Neutrophil (primary cell): ENCODE data around the gene IQCN.

Experiments used
- H3K27ac ChIP-seq: fragments of 200-600 bp; sonication (generic); 2 replicates; pipeline ENCODE4 v1.5.1; 2016; ENCODE audit warnings: mild to moderate bottlenecking, moderate library complexity
- H3K27me3 ChIP-seq: fragments of 200-600 bp; sonication (generic); 2 replicates; pipeline ENCODE4 v1.6.0; 2016; ENCODE audit warnings: mild to moderate bottlenecking
- H3K36me3 ChIP-seq: fragments of 200-600 bp; sonication (generic); 2 replicates; pipeline ENCODE4 v1.5.1; 2017
- H3K4me1 ChIP-seq, 2 experiments: fragments of 200-600 bp in 1 of 2; sonication (generic) in 1 of 2; 1 replicate in 1 of 2; 2 replicates in 1 of 2; pipeline versions ENCODE4 v1.5.1 to v1.6.1; 2013 to 2016; ENCODE audit warnings: low read depth in 1 of 2, low read length in 1 of 2, mild to moderate bottlenecking in 1 of 2, moderate library complexity in 1 of 2; ENCODE audit not compliant: control insufficient read depth in 1 of 2, insufficient read depth in 1 of 2
- H3K4me3 ChIP-seq, 2 experiments: fragments of 200-600 bp in 1 of 2; sonication (generic) in 1 of 2; 1 replicate in 1 of 2; 2 replicates in 1 of 2; pipeline ENCODE4 v1.5.1; 2013 to 2016; ENCODE audit warnings: low read depth in 1 of 2, low read length in 1 of 2, mild to moderate bottlenecking in 1 of 2, moderate library complexity in 1 of 2
- H3K9me3 ChIP-seq: fragments of 200-600 bp; sonication (generic); 2 replicates; pipeline ENCODE4 v1.5.1; 2016
- TF ChIP-seq, protein P1 (sequence below): fragments of 200-600 bp; sonication (generic); IDR thresholded peaks from 2 replicates; pipeline ENCODE4 v1.5.1; 2016; ENCODE audit warnings: antibody characterized with exemption

IQCN gene

DNA sequence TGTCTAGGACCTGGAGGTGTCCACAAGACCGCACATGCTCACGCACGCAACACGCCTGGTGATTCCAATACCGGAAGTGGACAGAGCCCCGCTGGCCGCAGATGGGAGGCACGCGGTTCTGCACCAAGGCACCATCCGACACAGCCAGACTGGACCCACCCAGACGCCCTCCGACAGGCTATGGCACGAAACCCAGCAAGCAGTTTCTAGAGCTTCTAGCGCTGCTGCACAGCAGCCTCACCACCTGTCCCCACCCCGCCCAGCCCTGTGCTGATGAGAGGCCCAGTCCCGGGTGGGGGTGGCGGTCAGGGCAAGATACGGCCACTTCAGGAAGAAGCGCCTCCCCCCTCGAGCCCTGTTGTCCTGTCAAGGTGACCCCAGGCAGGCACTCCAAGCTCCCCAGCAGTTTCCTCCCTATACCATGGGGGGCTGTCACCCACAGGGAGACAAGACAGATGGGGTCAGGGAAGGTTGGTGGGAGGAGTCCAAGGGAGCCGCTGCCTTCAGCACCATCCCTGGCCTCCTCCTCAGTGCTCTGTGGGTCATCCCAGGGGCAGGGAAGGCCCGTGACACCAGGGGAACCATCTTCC lies 37.3 kb upstream of the IQCN start:
- TF ChIP-seq, protein P1, sequence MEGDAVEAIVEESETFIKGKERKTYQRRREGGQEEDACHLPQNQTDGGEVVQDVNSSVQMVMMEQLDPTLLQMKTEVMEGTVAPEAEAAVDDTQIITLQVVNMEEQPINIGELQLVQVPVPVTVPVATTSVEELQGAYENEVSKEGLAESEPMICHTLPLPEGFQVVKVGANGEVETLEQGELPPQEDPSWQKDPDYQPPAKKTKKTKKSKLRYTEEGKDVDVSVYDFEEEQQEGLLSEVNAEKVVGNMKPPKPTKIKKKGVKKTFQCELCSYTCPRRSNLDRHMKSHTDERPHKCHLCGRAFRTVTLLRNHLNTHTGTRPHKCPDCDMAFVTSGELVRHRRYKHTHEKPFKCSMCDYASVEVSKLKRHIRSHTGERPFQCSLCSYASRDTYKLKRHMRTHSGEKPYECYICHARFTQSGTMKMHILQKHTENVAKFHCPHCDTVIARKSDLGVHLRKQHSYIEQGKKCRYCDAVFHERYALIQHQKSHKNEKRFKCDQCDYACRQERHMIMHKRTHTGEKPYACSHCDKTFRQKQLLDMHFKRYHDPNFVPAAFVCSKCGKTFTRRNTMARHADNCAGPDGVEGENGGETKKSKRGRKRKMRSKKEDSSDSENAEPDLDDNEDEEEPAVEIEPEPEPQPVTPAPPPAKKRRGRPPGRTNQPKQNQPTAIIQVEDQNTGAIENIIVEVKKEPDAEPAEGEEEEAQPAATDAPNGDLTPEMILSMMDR: no peak
- no peak overlapping the region for H3K27ac ChIP-seq
- H3K4me3 ChIP-seq: no peak overlapping the region
- H3K27me3 ChIP-seq: no peaks in the 10 kb centered on the region
- no peaks in the 10 kb centered on the region for H3K9me3 ChIP-seq
- peaks cover 17% of the 10 kb centered on the region for H3K36me3 ChIP-seq
- H3K4me1 ChIP-seq: peaks cover 0 to under 1% of the 10 kb centered on the region in 2 experiments

DNA sequence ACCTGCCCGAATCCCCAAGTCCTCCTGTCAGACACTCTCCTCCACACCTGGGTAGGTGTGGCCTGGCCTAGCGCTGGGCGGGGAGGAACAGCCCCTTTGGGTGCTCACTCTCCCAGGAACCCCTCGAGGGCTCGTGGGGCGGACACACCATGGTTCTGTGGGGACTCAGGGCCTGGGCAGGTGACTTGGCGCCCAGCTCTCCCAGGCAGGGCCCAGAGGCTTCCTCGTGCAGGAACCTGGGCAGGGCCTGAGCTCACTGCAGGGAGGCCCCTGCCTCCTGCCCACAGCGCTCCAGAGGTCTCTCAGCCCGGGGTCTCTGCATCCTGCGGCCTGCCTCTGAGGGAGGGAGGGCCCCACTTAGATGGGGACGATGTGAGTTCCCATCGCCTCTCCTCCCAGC lies 36.7 kb upstream of the IQCN start:
- H3K4me1 ChIP-seq: no peaks in the 10 kb centered on the region
- no peak overlapping the region for H3K27ac ChIP-seq
- no peaks in the 10 kb centered on the region for H3K9me3 ChIP-seq
- peaks cover 17% of the 10 kb centered on the region for H3K36me3 ChIP-seq
- H3K27me3 ChIP-seq: no peaks in the 10 kb centered on the region
- TF ChIP-seq, protein P1: no peak
- H3K4me3 ChIP-seq: no peak overlapping the region

DNA sequence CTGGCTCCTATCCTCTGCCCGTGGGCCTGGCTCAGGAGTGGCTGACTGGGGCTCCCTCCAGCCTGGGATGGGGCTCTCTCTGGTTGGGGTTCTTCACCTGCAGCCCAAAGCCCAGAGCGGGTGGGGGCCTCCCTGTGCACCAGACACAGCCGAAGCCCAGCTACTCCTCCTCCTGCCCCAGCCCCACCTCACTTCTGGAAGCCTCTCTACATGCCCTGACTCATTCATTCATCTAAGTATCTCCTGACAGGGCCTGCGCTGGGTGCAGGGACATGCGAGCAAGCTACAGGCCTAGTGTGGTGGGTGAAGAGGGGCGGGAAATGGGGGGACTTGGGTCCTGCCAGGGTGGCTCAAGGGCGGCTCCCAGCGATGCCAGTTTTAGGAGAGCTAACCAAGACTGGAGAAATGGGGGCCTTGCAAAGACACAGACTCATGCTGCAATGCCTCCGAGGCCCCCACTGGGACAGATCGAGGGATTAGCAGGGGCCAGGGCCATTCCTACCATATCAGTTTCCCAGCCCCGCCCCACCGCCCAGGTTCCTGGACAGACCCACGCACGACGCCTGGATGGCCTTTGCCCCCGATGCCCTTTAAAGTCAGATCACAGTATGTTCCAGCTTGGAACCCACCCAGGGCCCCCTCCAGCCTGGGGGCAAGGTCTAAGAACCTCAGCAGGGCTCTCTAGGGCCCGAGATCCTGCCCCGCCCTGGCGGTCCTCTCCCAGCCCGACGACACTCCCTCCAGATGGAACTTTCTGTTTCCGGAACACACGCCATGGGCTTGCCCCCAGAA lies 36.1 kb upstream of the IQCN start:
- Histone ChIP-seq H3K4me1 (peaks cover 3% of the 10 kb centered on the region in 2 experiments), H3K9me3 (no peaks in the 10 kb centered on the region), H3K27ac (no peak overlapping the region), H3K36me3 (peaks cover 17% of the 10 kb centered on the region), H3K27me3 (no peaks in the 10 kb centered on the region), H3K4me3 (no peak overlapping the region)
- TF ChIP-seq, protein P1: no peak

DNA sequence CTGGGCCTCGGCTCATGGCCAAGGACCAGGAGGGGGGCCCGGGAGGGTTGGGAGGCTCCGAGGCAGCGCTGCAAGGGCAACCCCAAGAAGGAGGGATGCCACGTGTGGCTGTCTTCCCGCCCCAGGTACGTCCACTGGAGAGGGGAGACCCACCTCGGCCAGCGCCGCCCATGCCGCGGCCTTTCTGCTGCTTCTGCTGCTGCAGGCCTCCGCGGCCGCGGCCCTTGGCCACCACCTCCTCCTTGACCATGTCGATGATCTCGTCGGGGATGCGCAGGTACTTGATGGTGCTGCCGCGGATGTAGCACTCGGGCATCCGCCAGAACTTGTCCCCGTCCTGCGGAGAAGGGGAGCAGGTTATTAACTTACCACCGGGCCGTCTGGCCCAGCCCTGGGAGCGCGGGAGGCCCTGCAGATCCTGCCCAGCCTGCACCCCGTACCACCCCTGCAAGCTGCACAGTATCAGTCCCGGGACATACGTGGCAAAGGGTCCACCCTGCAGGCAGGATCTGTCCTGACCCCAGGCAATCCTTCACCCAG lies 35.3 kb upstream of the IQCN start:
- TF ChIP-seq, protein P1: no peak
- Histone ChIP-seq H3K27ac (no peak overlapping the region), H3K4me1 (peaks cover 10% of the 10 kb centered on the region in 2 experiments), H3K27me3 (no peaks in the 10 kb centered on the region), H3K4me3 (no peak overlapping the region), H3K9me3 (no peaks in the 10 kb centered on the region), H3K36me3 (peaks cover 17% of the 10 kb centered on the region)

DNA sequence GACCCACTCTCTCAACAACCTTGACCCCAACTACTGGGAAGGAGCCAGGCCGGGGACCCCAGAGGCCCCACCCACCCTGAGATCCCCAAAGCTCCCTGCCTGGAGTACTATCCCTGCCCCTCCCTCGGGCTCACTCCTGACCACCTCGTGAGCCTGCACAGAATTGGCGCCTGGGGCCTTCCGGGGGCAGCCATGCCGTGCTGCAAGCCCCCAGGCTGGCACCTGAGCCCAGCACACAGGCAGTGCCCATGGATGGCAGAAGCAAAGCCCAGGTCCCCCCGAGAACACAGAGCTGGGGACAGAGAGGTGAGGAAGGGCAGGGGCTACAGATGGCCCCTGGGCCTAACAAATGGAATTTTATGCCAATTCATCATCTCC lies 34.7 kb upstream of the IQCN start:
- no peaks in the 10 kb centered on the region for H3K27me3 ChIP-seq
- peaks cover 17% of the 10 kb centered on the region in 2 experiments for H3K4me1 ChIP-seq
- peaks cover 17% of the 10 kb centered on the region for H3K36me3 ChIP-seq
- TF ChIP-seq, protein P1: no peak
- H3K4me3 ChIP-seq: no peak overlapping the region
- H3K9me3 ChIP-seq: no peaks in the 10 kb centered on the region
- no peak overlapping the region for H3K27ac ChIP-seq
